Measurements from ENCODE around the gene N4BP3.

Gene N4BP3

GRCh38 chr5:178142642-178143041, 29.3 kb downstream of the N4BP3 start:
- H3F3A ChIP-seq (ENCODE audit: insufficient read depth, low read length) = peaks cover 8% of the 10 kb centered on the region
- no peaks in the 10 kb centered on the region for H3K9me3 ChIP-seq (replicated peaks; ENCODE audit: insufficient read depth, low read length)
- no peak overlapping the region for H3K4me2 ChIP-seq (ENCODE audit: low read depth, low read length)
- H2AFZ ChIP-seq (ENCODE audit: low read length) = no peak overlapping the region
- no peak for TF ChIP-seq CTCF (IDR thresholded peaks at IDR 0.05; ENCODE audit: low read length)
- no peak for TF ChIP-seq EZH2 (optimal IDR thresholded peaks at IDR 0.05; ENCODE audit: low read depth, low read length)
- TF ChIP-seq EZH2phosphoT487 (IDR thresholded peaks at IDR 0.05; ENCODE audit: low read length) = no peak
- no peak overlapping the region for H3K4me3 ChIP-seq (ENCODE audit: low read length)
- H3K36me3 ChIP-seq (replicated peaks; ENCODE audit: insufficient read depth, low read length) = no peaks in the 10 kb centered on the region; the same call in 1 of the 2 replicates
- H3K27me3 ChIP-seq (replicated peaks; ENCODE audit: insufficient read depth, low read length) = no peaks in the 10 kb centered on the region
- peaks cover 5% of the 10 kb centered on the region; the same call in 1 of the 2 replicates for H4K20me1 ChIP-seq (ENCODE audit: insufficient read depth, low read length)
- no peaks in the 10 kb centered on the region for H3K9me2 ChIP-seq (replicated peaks; ENCODE audit: insufficient read depth, low read length)
- H3K4me1 ChIP-seq (ENCODE audit: low read length) = no peaks in the 10 kb centered on the region
- no peaks in the 10 kb centered on the region; the same call in 1 of the 2 replicates for H3K79me2 ChIP-seq (ENCODE audit: low read length)
- no peak overlapping the region for H3K27ac ChIP-seq (ENCODE audit: low read length)
- no peak for DNase-seq
- H3K9ac ChIP-seq (ENCODE audit: low read length) = no peak overlapping the region

- Histone ChIP-seq H3K4me2 (ENCODE audit: low read depth, low read length) (no peak overlapping the region), H3K9me3 (replicated peaks; ENCODE audit: insufficient read depth, low read length) (no peaks in the 10 kb centered on the region), H3K27me3 (replicated peaks; ENCODE audit: insufficient read depth, low read length) (no peaks in the 10 kb centered on the region), H3K79me2 (ENCODE audit: low read length) (no peaks in the 10 kb centered on the region), H3K9me2 (replicated peaks; ENCODE audit: insufficient read depth, low read length) (no peaks in the 10 kb centered on the region), H3K9ac (ENCODE audit: low read length) (no peak overlapping the region), H3F3A (ENCODE audit: insufficient read depth, low read length) (peaks cover 8% of the 10 kb centered on the region), H2AFZ (ENCODE audit: low read length) (no peak overlapping the region), H3K4me3 (ENCODE audit: low read length) (no peak overlapping the region), H4K20me1 (ENCODE audit: insufficient read depth, low read length) (peaks cover 5% of the 10 kb centered on the region; the same call in 1 of the 2 replicates), H3K36me3 (replicated peaks; ENCODE audit: insufficient read depth, low read length) (no peaks in the 10 kb centered on the region; the same call in 1 of the 2 replicates), H3K27ac (ENCODE audit: low read length) (no peak overlapping the region), H3K4me1 (ENCODE audit: low read length) (no peaks in the 10 kb centered on the region)
- TF ChIP-seq EZH2phosphoT487 (IDR thresholded peaks at IDR 0.05; ENCODE audit: low read length) (no peak), CTCF (IDR thresholded peaks at IDR 0.05; ENCODE audit: low read length) (no peak), EZH2 (optimal IDR thresholded peaks at IDR 0.05; ENCODE audit: low read depth, low read length) (no peak)
- DNase-seq = no peak
Observed at GRCh38 chr5:178143246-178143645, 29.9 kb downstream of the N4BP3 start.

DNA sequence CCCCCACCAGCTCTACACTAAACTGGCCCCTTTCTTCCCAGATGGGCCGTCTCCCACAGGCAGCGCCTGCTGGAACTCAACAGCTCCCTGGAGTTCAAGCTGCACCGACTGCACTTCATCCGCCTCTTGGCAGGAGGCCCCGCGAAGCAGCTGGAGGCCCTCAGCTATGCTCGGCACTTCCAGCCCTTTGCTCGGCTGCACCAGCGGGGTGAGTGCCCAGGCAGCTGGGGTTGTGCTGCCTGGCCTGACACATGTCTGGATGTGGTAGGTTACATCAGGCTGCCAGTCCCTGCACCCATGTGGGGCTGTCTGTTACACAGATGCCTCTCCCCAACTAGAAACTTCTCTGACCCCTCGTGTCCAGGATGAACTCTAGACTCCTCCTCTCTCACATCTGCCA, 30.6 kb downstream of the N4BP3 start:
- TF ChIP-seq CTCF (IDR thresholded peaks at IDR 0.05; ENCODE audit: low read length) (no peak), EZH2 (optimal IDR thresholded peaks at IDR 0.05; ENCODE audit: low read depth, low read length) (no peak), EZH2phosphoT487 (IDR thresholded peaks at IDR 0.05; ENCODE audit: low read length) (no peak)
- Histone ChIP-seq H3K4me3 (ENCODE audit: low read length) (no peak overlapping the region), H3K4me1 (ENCODE audit: low read length) (no peaks in the 10 kb centered on the region), H3K9me2 (replicated peaks; ENCODE audit: insufficient read depth, low read length) (no peaks in the 10 kb centered on the region), H4K20me1 (ENCODE audit: insufficient read depth, low read length) (peaks cover 5% of the 10 kb centered on the region; the same call in 1 of the 2 replicates), H3K27ac (ENCODE audit: low read length) (no peak overlapping the region), H3K27me3 (replicated peaks; ENCODE audit: insufficient read depth, low read length) (no peaks in the 10 kb centered on the region), H3K9ac (ENCODE audit: low read length) (no peak overlapping the region), H3K9me3 (replicated peaks; ENCODE audit: insufficient read depth, low read length) (no peaks in the 10 kb centered on the region), H3K79me2 (ENCODE audit: low read length) (peaks cover 5% of the 10 kb centered on the region; the same call in 1 of the 2 replicates), H2AFZ (ENCODE audit: low read length) (no peak overlapping the region), H3K4me2 (ENCODE audit: low read depth, low read length) (no peak overlapping the region), H3K36me3 (replicated peaks; ENCODE audit: insufficient read depth, low read length) (no peaks in the 10 kb centered on the region; the same call in 1 of the 2 replicates), H3F3A (ENCODE audit: insufficient read depth, low read length) (peaks cover 10% of the 10 kb centered on the region)
- no peak for DNase-seq
